ENCODE measurements around the gene SPHK1.
"Not testable (repeated sequence)": the region's sequence is repeated elsewhere in the genome, so short reads cannot be mapped to it uniquely, and the experiment has no call there.

SPHK1 gene, protein sequence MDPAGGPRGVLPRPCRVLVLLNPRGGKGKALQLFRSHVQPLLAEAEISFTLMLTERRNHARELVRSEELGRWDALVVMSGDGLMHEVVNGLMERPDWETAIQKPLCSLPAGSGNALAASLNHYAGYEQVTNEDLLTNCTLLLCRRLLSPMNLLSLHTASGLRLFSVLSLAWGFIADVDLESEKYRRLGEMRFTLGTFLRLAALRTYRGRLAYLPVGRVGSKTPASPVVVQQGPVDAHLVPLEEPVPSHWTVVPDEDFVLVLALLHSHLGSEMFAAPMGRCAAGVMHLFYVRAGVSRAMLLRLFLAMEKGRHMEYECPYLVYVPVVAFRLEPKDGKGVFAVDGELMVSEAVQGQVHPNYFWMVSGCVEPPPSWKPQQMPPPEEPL

DNA sequence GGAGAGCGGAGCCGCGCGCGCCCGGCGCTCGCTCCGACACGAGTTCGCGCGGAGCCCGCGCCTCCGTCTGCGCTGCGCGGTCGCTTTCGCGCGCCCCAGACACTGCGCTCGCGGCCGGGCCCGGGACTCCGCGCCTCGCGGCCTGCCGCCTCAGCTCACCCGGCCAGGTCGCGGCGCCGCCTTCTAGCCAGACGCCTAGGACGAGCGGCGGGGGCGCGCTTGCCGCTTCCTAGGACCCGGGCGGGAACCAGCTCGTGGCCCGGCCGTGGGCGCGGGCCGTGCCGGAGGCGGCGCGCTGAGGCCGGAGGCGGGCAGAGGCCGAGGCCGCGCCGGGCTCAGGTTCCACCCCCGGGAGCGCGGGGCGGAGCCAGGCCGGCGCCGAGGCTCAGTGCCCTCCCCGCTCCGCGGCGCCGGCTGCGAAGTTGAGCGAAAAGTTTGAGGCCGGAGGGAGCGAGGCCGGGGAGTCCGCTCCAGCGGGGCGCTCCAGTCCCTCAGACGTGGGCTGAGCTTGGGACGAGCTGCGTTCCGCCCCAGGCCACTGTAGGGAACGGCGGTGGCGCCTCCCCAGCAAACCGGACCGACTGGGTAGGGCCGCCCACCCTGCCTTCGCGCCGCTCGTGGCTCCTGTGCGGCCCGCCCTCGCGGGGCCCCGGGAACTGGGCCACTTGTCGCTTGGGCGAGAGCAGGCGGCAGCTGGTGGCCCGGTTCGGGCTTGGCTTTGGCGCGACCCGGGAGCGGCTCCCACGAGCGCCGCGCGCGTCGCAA is at the start of gene SPHK1:
Gene SPHK1 (plus strand): TSS at position 388 of the 765 bp plus-strand sequence. CDS start 1,036 bp downstream, outside the sequence.
- peak in 1 of 2 experiments; percentile 64 for DNase-seq (ENCODE audit: low read depth in 2 of 2)

DNA sequence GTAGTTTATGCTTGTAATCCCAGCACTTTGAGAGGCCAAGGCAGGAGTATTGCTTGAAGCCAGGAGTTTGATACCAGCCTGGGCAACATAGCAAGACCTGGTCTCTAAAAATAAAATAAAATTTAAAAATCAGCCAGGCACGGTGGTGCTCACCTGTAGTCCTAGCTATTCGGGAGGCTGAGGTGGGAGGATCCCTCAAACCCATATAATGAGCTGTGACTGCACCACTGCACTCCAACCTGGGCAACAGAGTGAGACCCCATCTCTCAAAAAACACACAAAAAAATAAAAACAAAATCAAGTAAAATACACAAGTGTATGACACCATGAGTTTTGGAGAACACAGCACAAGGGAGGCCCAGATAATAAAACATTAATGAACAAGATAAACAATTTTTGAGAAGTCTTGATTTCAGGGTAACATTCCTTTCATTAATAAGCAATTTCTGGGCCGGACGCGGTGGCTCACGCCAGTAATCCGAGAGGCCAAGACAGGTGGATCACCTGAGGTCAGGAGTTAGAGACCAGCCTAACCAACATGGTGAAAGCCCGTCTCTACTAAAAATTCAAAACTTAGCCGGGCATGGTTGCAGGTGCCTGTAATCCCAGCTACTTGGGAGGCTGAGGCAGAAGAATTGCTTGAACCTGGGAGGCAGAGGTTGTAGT is 48.6 kb upstream of the SPHK1 start:
- no peak for DNase-seq (ENCODE audit: low read depth in 2 of 2)

DNA sequence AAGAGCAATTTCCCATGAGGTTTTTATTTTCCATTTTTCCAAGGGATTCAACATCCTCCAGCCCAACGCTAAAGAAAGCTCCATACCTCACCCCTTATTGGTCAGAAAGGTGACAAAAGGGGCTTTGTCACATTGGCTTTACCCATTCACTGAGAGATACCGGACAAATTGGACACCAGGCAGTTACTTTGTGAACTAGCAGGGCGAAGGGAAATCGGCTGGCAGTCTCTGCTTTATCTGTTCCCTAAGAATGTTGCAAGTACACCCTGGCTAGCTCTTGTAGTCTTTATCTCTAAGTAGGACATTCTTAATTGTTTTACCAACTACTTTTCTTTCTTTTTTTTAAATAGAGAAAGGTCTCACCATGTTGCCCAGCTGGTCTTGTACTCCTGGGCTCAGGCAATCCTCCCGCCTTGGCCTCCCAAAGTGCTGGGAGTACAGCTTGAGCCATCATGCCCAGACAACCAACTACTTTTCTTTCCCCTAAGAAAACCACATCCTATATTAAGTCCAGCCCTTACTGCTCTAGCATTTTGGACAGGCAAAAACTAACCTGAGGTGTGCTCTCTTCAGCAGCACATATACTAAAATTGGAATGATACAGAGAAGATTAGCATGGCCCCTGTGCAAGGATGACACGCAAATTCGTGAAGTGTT is 47.5 kb upstream of the SPHK1 start:
- DNase-seq (ENCODE audit: low read depth in 2 of 2) = no peak

DNA sequence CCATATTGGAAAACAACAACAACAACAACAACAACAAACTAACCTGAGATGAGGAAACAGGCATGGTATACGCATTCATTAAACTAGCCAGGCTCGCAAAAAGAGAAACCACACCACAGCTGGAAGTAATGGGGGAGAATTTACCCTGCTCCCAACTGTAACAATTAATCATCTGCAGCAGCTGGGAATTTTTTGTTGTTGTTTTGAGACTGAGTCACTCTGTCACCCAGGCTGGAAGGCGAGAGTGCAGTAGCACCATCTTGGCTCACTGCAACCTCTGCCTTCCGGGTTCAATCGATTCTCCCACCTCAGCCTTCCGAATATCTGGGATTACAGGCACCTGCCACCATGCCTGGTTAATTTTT is 47.0 kb upstream of the SPHK1 start:
- DNase-seq (ENCODE audit: low read depth in 2 of 2) = no peak

DNA sequence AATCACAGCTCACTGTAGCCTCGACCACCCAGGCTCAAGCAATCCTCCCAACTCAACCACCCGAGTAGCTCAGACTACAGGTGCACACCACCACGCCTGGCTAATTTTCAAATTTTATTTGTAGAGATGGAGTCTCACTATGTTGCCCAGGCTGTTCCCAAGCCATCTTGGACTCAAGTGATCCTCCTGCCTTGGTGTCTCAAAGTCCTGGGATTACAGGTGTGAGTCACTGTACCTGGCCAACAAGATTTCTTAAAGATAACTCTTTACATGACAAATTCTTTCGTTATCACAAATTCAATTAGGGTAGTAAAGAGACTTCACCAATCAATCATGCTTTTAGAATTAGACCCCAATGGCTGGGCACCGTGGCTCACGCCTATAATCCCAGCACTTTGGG is 43.1 kb upstream of the SPHK1 start:
- no peak for DNase-seq (ENCODE audit: low read depth in 2 of 2)

DNA sequence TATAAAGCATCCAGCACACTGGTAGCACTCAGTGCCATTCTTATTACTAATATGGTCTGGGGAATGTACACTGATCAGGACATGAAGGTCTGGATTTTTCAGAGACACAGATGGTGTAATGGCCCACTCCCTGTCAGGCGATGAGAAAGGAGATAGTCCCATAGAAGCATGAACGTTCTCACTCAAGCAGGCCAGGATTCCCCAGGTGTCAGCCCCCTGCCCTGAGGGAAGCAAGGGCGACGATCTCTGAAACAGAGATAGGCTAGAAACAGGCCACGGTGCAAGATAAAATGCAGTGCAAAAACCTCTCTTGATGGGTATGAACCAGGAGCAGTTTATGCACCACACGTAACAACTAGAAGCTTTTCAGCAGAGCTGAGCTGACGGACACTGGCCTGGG is 41.3 kb upstream of the SPHK1 start:
- no peak for DNase-seq (ENCODE audit: low read depth in 2 of 2)

DNA sequence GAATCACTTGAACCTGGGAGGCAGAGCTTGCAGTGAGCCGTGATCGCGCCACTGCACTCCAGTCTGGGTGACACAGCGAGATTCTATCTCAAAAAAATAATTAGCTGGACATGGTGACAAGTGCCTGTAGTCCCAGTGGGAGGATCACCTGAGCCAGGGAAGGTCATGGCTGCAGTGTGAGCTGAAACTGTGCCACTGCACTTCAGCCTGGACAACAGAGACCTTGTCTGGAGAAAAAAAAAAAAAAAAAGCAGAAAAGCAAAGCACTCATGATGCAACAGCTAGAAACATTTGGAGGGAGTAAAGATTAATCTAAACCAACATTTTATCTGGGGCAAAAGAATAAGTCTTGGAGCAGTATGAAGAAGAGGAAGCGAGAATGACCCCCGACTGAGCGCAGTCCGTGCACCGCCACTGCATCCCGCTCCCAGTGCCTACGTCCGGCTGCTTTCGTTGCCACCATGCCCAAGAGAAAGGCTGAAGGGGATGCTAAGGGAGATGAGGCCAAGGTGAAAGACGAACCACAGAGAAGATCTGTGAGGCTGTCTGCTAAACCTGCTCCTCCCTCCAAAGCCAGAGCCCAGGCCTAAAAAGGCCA is 38.9 kb upstream of the SPHK1 start:
- DNase-seq (ENCODE audit: low read depth in 2 of 2) = no peak

DNA sequence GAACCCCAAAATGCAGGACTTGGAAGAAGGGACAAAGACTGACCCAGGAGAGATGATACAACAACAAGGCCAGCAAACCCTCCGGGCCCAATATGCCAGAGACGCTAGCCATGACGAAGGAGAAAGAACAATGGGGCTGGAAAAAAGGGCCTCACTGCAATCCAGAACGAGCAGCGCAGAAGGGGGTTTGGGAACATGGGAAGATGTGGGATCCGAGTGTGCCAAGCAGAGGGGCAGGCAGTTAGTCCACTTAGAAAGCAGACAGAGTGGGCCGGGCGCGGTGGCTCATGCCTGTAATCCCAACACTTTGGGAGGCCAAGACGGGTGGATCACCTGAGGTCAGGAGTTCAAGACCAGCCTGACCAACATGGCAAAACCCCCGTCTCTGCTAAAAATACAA is 37.5 kb upstream of the SPHK1 start:
- DNase-seq (ENCODE audit: low read depth in 2 of 2) = not testable (repeated sequence)

DNA sequence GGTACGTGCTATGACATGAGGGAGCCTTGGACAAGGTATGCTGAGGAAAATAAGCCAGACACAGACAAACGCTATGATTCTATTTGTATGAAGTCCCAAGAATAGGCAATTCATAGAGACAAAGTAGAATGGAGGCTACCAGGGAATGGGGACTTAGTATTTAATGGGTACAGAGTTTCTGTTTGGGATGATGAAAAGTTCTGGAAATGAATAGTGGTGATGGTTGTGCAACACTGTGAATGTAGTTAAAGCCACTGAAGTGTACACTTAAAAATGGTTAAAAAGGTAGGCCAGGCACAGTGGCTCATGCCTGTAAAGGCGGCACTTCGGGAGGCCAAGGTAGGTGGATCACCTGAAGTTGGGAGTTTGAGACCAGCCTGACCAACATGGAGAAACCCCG is 33.9 kb upstream of the SPHK1 start:
- no peak for DNase-seq (ENCODE audit: low read depth in 2 of 2)

DNA sequence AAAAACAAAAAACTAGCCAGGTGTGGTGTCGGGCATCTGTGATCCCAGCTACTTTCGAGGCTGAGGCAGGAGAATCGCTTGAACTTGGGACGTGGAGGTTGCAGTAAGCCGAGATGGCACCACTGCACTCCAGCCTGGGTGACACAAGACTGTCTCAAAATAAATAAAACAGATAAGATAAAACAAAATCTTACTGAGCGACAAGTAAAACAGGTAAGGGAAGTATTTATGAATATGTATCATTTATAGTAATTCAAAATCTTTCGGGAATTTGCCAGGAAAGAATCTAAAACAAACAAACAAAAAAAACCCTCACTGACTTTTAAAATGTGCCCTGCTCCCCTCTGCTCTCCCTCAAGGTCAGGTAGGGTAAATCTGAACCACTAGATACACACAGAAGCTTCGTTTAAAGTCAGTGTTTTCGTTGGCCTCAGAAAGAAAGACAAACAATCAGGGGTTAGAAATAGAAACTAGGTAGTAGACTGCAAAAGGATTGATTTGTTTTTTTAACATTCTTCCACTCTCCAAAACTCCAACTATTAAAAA is 32.8 kb upstream of the SPHK1 start:
- DNase-seq (ENCODE audit: low read depth in 2 of 2) = no peak

DNA sequence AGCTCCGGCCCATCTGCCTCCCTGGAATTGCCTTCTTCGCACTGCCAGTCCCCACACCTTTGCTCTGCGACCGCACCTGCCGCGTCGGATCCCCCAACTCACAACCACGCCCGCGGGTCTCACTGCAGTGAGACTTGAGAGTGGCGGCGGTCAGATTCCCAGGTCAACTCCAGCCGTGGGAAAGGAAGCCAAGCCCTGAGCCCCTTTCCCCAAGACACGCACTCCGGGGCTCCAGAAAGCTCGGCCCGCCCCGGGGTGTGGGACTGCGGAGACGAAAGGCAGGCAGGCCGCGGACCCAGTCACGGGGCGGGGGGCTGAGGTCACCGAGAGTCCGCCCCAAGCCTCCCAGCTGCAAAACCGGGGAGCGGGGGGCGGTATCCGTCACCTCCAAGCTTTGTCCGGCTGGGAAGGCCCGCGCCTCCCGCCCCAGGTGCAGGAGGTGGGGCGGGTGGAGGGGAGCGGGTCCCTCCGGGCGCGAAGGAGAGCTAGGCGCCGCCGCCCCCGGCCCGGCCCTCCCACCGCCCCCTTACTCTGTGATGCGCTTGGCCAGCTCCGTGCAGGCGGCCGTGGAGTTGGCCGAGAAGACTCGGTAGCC is 31.3 kb upstream of the SPHK1 start:
- DNase-seq (ENCODE audit: low read depth in 2 of 2) = peak in 1 of 2 experiments; percentile 3

DNA sequence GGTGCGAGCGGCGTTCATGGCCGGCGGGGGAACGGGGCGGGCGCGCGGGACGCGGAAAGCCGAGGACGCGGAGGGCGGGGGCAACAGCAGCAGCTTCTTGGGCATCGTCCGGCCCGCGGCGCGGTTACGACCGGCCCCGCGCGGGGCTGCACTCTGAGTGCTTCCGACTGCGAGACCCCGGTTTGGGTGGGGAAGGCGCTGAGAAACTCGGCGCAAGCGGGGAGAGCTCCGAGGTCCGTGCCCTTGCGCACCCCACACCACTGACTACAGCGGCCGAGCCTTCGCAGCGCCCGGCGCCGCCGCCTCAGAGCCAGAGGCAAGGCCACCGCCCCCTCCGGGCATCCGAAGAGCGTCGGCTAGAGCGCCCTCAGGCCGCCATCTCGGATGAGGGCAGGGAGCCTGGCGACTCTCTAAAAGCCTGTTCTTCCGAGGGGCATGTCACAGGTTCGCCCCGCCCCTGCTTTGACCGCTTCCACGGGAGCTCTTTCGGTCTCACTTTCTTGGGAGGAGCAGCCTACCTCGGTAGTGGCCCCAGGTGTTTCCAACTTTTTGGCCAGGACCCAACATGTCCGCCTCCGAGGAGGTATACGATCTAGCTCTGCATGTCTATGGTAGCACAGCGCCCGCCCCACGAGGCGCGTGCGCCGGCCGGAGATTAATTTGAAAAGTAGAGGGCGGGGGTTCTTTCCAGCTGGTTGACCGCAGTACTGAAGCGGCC is 30.7 kb upstream of the SPHK1 start, which contains the start of gene PRPSAP1:
Gene PRPSAP1 (minus strand): TSS at position 318 of the 718 bp plus-strand sequence. CDS start 213 bp downstream, at position 105.
- DNase-seq (ENCODE audit: low read depth in 2 of 2) = peak; percentile 70 to 75

DNA sequence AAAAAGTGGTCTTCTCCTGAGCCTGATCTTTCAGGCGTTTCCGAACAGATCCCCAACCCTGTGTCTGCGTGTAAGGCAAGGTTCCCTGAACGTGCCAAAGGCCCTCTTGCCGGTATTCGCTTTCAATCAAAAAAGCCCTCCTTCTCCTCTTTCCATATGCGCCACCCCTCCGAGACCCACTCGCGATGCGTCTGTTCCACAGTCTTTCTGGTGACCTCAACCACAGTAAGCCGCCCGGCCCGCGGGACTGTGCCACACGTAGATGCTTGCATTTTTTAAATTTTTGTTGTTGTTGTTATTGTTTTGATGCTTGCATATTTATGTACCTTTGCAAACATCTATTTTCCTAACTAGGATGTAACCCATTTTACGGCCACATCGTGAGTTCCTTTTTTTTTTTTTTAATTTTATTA is 30.1 kb upstream of the SPHK1 start:
- DNase-seq (ENCODE audit: low read depth in 2 of 2) = no peak

DNA sequence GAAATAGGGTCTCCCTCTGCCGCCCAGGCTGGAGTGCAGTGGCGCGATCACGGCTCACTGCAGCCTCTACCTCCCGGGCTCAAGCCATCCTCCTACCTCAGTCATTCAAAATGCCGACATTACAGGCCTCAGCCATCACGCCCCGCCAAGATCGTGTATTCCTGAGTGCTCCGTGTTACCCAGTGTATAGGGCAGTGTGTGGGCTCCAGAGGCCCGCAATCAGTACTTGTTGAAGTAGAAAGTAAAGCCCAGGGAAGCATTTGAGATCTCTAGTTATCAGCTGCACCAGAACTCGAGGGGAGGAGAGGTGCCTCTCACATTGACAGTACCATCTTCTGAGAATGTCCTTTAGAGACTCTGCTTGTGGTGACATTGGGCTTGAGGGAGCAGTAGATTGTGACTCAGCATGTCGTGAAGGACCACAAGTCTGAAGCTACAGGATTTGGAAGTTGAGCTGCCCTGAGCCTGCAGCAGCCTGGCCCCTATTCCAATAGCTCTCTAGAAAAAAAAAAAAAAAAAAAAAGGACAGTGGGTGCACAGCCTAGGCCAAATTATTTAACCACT is 29.6 kb upstream of the SPHK1 start:
- DNase-seq (ENCODE audit: low read depth in 2 of 2) = no peak

DNA sequence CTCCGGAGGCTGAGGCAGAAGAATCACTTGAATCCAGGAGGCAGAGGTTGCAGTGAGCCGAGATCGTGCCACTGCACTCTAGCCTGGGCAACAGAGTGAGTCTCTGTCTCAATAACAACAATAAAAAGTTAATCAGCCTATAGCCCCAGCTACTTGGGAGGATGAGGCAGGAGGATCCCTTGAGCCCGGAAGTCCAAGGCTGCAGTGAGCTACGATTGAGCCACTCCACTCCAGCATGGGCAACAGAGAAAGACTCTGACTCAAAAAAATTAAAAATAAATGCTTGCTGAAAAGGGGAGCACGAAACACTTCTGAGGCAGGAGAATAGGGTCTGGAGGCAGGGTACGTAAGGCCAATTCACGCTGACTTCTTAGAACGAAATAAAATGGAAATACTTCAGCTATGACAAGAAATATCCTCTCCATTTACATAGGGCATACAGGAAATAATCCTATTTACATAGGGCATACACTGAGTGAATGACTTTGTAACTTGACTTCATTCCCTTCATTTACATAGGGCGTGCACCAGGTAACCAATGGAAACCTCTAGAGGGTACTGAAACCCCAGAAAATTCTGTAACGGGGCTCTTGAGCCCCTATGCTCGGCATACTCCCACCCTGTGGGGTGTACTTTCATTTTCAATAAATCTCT is 27.5 kb upstream of the SPHK1 start:
- no peak for DNase-seq (ENCODE audit: low read depth in 2 of 2)

DNA sequence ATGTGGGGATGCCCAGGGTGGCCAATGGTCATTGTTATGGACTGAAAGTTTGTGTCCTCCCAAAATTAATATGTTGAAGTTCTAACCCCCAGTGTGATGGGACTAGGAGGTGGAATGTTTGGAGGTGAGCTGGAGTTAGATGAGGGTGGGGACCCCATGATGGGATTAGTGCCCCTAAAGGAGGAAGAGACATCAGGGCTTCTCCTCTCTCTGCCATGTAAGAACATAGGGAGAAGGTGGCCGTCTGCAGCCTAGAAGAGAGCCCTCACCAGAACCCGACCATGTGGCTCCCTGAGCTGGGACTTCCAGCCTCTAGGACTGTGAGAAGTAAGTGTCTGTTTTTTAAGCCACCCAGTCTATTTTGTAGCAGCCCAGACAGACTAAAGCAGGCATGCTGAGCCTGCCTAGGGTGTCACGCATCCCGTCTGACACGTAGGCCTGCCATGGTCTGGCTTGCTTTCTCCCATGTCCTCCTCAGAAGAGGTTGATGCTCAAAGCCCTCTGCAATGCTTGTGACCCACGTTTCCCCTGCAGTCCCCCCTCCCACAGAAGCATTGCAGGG is 26.7 kb upstream of the SPHK1 start:
- no peak for DNase-seq (ENCODE audit: low read depth in 2 of 2)

DNA sequence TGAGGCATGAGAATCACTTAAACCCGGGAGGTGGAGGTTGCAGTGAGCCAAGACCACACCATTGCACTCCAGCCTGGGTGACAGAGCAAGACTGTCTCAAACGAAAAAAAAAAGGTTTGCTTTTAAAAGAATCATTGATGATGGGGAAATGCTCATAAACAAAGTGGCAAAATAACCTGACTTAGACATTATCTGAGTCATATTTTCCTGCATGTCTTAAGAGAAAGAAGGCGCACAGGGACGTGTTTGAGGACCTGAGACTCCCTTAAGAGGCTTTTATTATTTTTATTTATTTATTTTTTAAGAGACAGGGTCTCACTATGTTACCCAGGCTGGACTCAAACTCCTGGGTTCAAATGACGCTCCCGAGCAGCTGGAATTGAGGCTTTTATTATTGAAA is 25.0 kb upstream of the SPHK1 start:
- no peak for DNase-seq (ENCODE audit: low read depth in 2 of 2)

DNA sequence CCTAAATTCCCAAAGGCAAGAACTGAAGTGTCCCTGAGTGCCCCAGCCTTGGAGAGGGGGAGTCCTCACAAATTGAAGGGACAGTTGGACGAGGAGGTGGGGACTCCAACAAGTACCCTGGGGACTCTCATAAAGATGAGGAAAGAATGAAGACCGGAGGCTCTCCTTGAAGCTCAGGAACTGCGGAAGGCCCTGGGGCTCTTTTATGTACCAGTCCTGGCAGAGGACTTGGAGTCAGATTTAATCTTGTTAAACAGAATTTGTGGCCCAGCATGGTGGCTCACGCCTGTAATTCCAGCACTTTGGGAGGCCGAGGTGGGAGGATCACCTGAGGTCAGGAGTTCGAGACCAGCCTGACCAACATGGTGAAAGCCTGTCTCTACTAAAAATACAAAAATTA is 24.6 kb upstream of the SPHK1 start:
- DNase-seq (ENCODE audit: low read depth in 2 of 2) = not testable (repeated sequence)

DNA sequence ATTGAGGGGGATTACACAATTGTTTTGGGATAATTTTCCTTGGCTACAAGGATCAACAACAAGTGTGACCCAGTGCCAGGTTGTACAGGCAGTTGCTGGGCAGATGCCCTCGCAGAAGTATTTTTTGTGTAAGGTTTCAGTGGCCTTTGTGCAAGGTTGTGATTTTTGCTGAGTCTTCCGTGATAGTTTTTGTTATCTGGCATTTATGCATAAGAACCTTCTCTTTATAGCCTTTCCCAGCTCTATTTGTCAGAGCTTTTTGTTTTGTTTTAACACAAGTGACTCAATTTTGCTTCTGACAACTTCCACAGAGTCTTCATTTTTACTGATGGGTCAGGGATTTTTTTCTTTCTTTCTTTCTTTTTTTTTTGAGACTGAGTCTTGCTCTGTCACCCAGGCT is 23.9 kb upstream of the SPHK1 start:
- no peak for DNase-seq (ENCODE audit: low read depth in 2 of 2)

Data from stimulated activated CD4-positive, alpha-beta T cell treated with anti-CD3 and anti-CD28 coated beads, Interleukin-12 subunit alpha, Interleukin-12 subunit beta, amount 100 ng/mL, for 24 hours (primary cell).